Liver (tissue), 3 donors: ENCODE data around the gene ACACA.

Experiments used
- ATF3 ChIP-seq: IDR thresholded peaks from 2 replicates; pipeline ENCODE4 v1.6.1; 2016; ENCODE audit warnings: antibody characterized with exemption
- CTCF ChIP-seq: fragments of 150-350 bp; IDR thresholded peaks from 2 replicates; pipeline ENCODE4 v1.5.1; 2017; ENCODE audit warnings: improper control_type of control experiment, low read depth, low read length; ENCODE audit not compliant: missing input control
- FOXA1 ChIP-seq: IDR thresholded peaks from 2 replicates; pipeline ENCODE4 v1.6.1; 2016; ENCODE audit warnings: antibody characterized with exemption
- GABPA ChIP-seq, 2 donors: IDR thresholded peaks in 1 of 2; conservative IDR thresholded peaks in 1 of 2; 2 replicates each; pipeline ENCODE4 v1.6.1; 2016; ENCODE audit warnings: antibody characterized with exemption in 2 of 2, mild to moderate bottlenecking in 1 of 2, moderate library complexity in 1 of 2
- HNF4A ChIP-seq, 2 donors: conservative IDR thresholded peaks; 2 replicates each; pipeline ENCODE4 v1.6.1; 2016; ENCODE audit warnings: antibody characterized with exemption in 2 of 2, mild to moderate bottlenecking in 2 of 2
- JUND ChIP-seq, 2 donors: IDR thresholded peaks; 2 replicates each; pipeline ENCODE4 v1.6.1; 2016; ENCODE audit warnings: antibody characterized with exemption in 2 of 2
- MAX ChIP-seq: IDR thresholded peaks from 2 replicates; pipeline ENCODE4 v1.6.1; 2016; ENCODE audit warnings: antibody characterized with exemption
- RAD21 ChIP-seq, 2 donors: IDR thresholded peaks; 2 replicates each; pipeline ENCODE4 v1.6.1; 2016; ENCODE audit warnings: antibody characterized with exemption in 2 of 2, mild to moderate bottlenecking in 2 of 2
- REST ChIP-seq: IDR thresholded peaks from 2 replicates; pipeline ENCODE4 v1.6.1; 2016; ENCODE audit warnings: antibody characterized with exemption, mild to moderate bottlenecking
- RXRA ChIP-seq, 2 donors: IDR thresholded peaks; 2 replicates each; pipeline ENCODE4 v1.6.1; 2017 to 2018; ENCODE audit warnings: antibody characterized with exemption in 2 of 2, mild to moderate bottlenecking in 1 of 2
- SP1 ChIP-seq: IDR thresholded peaks from 2 replicates; pipeline ENCODE4 v1.6.1; 2018; ENCODE audit warnings: antibody characterized with exemption, mild to moderate bottlenecking
- TAF1 ChIP-seq: conservative IDR thresholded peaks from 2 replicates; pipeline ENCODE4 v1.6.1; 2016; ENCODE audit warnings: antibody characterized with exemption, mild to moderate bottlenecking
- YY1 ChIP-seq: IDR thresholded peaks from 2 replicates; pipeline ENCODE4 v1.6.1; 2016; ENCODE audit warnings: antibody characterized with exemption, mild to moderate bottlenecking
- ZBTB33 ChIP-seq: IDR thresholded peaks from 2 replicates; pipeline ENCODE4 v1.6.1; 2016; ENCODE audit warnings: antibody characterized with exemption
- donor health status: healthy.
- donor health status: healthy.

- peak; percentile 40 for TF ChIP-seq CTCF
- TF ChIP-seq REST, result peak; percentile 78
- TF ChIP-seq RXRA (IDR thresholded peaks at IDR 0.05), result peak; percentile 36 to 48
- peak; percentile 24 for TF ChIP-seq MAX
- no peak for TF ChIP-seq ATF3
- TF ChIP-seq RAD21 (IDR thresholded peaks at IDR 0.05), result no peak
- TF ChIP-seq FOXA1, result no peak
- no peak for TF ChIP-seq JUND (IDR thresholded peaks at IDR 0.05)
- peak; percentile 29 for TF ChIP-seq SP1
- TF ChIP-seq TAF1, result no peak
- peak in 1 of 2 donors; percentile 21 for TF ChIP-seq GABPA (IDR thresholded peaks at IDR 0.05 in 1 of 2, conservative IDR thresholded peaks at IDR 0.05 in 1 of 2)
- TF ChIP-seq HNF4A (conservative IDR thresholded peaks at IDR 0.05), result peak in 1 of 2 donors; percentile 27
- TF ChIP-seq YY1, result peak; percentile 67
- no peak for TF ChIP-seq ZBTB33
Observed at GRCh38 chr17:37358830-37359681, 47.6 kb downstream of the ACACA start.
